ENCODE measurements around the gene LILRA5.
"Not testable (repeated sequence)": the region's sequence is repeated elsewhere in the genome, so short reads cannot be mapped to it uniquely, and the experiment has no call there.

LILRA5 gene

DNA sequence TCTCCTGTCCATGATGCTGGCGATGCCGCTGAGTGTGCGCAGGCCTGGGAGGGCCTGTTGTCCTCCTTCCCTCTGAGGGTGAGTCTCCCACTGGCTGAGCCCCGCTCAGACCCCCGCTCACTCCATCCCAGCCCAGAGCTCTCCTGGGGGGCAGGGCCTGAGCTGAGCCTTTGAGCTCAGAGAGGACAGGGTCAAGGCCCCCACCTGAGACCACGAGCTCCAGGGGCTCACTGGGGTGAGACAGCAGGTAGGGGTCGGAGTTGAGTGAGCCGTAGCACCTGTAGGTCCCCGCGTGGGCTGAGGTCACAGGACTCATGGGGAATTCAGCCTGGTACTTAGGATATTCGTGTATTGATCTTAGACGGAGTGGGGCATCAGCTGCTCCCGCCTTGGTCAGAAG is 34.9 kb downstream of the LILRA5 start:
- not testable (repeated sequence) for H3K36me3 ChIP-seq (ENCODE audit: control insufficient read depth, insufficient read depth, low read length); H3K27me3 ChIP-seq (ENCODE audit: control insufficient read depth, insufficient read depth, low read length, poor library complexity, severe bottlenecking); H3K9me3 ChIP-seq (ENCODE audit: control insufficient read depth, low read length); H3K4me1 ChIP-seq (ENCODE audit: control insufficient read depth, insufficient read depth, low read length); H3K27ac ChIP-seq (ENCODE audit: insufficient read depth, low read depth, low read length, poor library complexity, severe bottlenecking); H3K4me3 ChIP-seq (ENCODE audit: insufficient read depth, low read depth, low read length)
- WGBS, 2 experiments: 92% methylated on average over 13 of the region's 13 CpGs

DNA sequence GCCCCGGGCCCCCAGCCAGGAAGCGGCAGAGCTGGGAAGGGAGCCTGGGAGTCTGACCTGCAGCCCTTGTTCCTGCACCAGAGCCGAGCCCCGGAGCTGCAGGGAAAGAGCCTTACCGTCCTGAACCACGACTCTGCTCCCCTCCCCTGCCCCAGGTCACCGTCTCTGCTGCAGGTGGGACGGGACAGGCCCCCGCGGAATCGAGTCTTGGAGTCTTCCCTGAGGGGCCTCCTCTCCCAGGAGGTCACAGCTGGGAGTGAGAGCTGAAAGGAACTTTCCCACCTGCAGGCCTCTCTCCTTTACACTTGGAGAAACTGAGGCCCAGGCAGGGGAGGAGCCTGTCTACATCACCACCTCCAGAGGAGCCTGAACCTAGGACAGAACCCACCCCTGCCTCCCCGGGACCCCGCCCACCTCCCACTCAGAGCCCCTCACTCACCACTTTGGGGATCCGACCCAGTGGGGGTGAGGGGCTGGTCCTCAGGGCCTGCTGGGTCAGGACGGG is 35.8 kb downstream of the LILRA5 start:
- H3K4me1 ChIP-seq (ENCODE audit: control insufficient read depth, insufficient read depth, low read length); H3K36me3 ChIP-seq (ENCODE audit: control insufficient read depth, insufficient read depth, low read length); H3K27ac ChIP-seq (ENCODE audit: insufficient read depth, low read depth, low read length, poor library complexity, severe bottlenecking); H3K4me3 ChIP-seq (ENCODE audit: insufficient read depth, low read depth, low read length); H3K9me3 ChIP-seq (ENCODE audit: control insufficient read depth, low read length); H3K27me3 ChIP-seq (ENCODE audit: control insufficient read depth, insufficient read depth, low read length, poor library complexity, severe bottlenecking): not testable (repeated sequence)
- 86 to 90% methylated on average over 12 of the region's 15 CpGs for WGBS, 2 experiments

DNA sequence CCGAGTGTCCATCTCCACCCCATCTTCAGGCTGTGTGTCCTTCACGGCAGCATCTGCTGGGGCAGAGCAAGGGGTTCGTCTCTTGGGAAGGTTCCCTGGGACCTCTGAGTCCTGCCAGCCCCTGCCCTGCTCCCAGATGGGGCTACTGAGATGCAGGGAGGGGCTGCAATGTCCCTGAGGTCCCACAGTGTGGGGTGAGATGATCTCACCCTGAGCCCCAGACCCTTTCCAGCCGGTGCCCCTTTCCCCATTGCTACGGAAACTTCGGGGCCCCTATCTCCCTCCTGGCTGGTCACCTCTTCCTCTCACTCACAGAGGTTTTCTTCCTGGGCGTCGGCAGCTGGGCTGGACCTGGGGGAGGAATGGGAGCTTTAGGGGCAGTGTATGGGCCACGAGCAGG is 37.0 kb downstream of the LILRA5 start:
- no peak overlapping the region for H3K4me3 ChIP-seq (ENCODE audit: insufficient read depth, low read depth, low read length)
- no peaks in the 10 kb centered on the region for H3K9me3 ChIP-seq (ENCODE audit: control insufficient read depth, low read length)
- WGBS, 2 experiments: 82 to 91% methylated on average over 6 of the region's 9 CpGs
- H3K36me3 ChIP-seq (ENCODE audit: control insufficient read depth, insufficient read depth, low read length): no peaks in the 10 kb centered on the region
- H3K4me1 ChIP-seq (ENCODE audit: control insufficient read depth, insufficient read depth, low read length): no peaks in the 10 kb centered on the region
- no peak overlapping the region for H3K27ac ChIP-seq (ENCODE audit: insufficient read depth, low read depth, low read length, poor library complexity, severe bottlenecking)
- H3K27me3 ChIP-seq (ENCODE audit: control insufficient read depth, insufficient read depth, low read length, poor library complexity, severe bottlenecking): no peaks in the 10 kb centered on the region

DNA sequence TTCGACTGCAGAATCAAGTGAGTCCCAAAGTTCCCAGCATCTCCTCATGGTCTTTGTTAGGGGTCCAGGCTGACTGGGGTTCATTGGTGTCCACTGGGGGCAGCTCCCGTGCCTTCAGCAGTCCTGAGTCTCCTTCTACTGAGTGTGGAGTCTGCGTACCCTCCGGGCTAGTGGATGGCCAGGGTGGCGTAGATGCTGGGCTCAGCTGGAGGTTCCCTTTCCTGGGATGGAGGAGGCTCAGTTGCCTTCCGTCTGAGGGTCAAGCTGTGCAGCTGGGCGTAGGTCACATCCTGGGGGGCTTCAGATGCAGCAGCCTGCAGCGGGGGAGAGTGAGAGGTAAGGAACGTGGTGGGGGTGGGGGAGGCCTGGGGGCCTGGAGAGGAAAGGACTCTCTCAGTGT is 38.5 kb downstream of the LILRA5 start:
- H3K9me3 ChIP-seq (ENCODE audit: control insufficient read depth, low read length); H3K36me3 ChIP-seq (ENCODE audit: control insufficient read depth, insufficient read depth, low read length); H3K27ac ChIP-seq (ENCODE audit: insufficient read depth, low read depth, low read length, poor library complexity, severe bottlenecking); H3K4me1 ChIP-seq (ENCODE audit: control insufficient read depth, insufficient read depth, low read length); H3K4me3 ChIP-seq (ENCODE audit: insufficient read depth, low read depth, low read length); H3K27me3 ChIP-seq (ENCODE audit: control insufficient read depth, insufficient read depth, low read length, poor library complexity, severe bottlenecking): not testable (repeated sequence)
- WGBS, 2 experiments: 76 to 79% methylated on average over 9 of the region's 9 CpGs

DNA sequence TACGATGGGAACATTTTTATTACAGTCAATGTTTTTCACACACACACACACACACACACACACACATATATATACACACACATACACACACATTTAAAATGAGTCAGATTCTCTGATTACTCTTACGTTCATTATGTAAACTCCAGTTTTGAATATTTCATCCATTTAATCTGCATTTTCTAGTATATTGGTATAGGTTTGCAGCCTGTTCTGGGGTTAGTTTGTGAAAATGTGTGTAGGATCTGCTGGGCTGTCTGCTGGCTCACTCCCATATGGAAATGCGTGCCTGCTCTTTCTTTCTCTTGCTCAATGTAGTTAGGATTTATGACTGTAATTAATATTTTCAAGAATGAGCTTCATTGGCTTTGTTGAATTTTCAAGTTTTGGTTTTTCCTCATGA is 39.1 kb downstream of the LILRA5 start:
- no peaks in the 10 kb centered on the region for H3K27me3 ChIP-seq (ENCODE audit: control insufficient read depth, insufficient read depth, low read length, poor library complexity, severe bottlenecking)
- no peaks in the 10 kb centered on the region for H3K9me3 ChIP-seq (ENCODE audit: control insufficient read depth, low read length)
- WGBS, 2 experiments: 93 to 94% methylated on average over 2 to 3 of the region's 3 CpGs
- H3K36me3 ChIP-seq (ENCODE audit: control insufficient read depth, insufficient read depth, low read length): no peaks in the 10 kb centered on the region
- H3K4me3 ChIP-seq (ENCODE audit: insufficient read depth, low read depth, low read length): no peak overlapping the region
- no peak overlapping the region for H3K27ac ChIP-seq (ENCODE audit: insufficient read depth, low read depth, low read length, poor library complexity, severe bottlenecking)
- H3K4me1 ChIP-seq (ENCODE audit: control insufficient read depth, insufficient read depth, low read length): no peaks in the 10 kb centered on the region

DNA sequence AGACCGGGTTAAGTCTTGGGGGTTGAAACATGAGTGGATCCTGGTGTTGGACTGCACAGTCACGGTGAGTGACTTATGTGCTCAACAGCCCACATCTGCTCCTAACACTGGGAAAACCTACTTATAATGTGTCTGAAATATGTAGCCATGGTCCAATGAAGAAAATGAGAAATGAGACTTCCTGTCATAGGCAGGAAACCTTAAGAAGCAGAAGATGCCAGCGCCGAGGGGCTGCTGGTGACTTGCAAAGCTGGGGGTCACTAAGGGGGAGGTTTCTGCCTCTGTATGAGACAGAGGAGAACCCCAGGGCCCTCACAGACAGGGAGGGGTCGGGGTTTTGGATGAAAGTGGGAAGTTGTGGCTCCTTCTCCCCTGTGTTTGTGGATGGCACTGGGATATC is 40.8 kb downstream of the LILRA5 start:
- WGBS, 2 experiments: 86 to 88% methylated on average over 5 of the region's 5 CpGs
- H3K27me3 ChIP-seq (ENCODE audit: control insufficient read depth, insufficient read depth, low read length, poor library complexity, severe bottlenecking); H3K27ac ChIP-seq (ENCODE audit: insufficient read depth, low read depth, low read length, poor library complexity, severe bottlenecking); H3K9me3 ChIP-seq (ENCODE audit: control insufficient read depth, low read length); H3K4me1 ChIP-seq (ENCODE audit: control insufficient read depth, insufficient read depth, low read length); H3K4me3 ChIP-seq (ENCODE audit: insufficient read depth, low read depth, low read length); H3K36me3 ChIP-seq (ENCODE audit: control insufficient read depth, insufficient read depth, low read length): not testable (repeated sequence)

DNA sequence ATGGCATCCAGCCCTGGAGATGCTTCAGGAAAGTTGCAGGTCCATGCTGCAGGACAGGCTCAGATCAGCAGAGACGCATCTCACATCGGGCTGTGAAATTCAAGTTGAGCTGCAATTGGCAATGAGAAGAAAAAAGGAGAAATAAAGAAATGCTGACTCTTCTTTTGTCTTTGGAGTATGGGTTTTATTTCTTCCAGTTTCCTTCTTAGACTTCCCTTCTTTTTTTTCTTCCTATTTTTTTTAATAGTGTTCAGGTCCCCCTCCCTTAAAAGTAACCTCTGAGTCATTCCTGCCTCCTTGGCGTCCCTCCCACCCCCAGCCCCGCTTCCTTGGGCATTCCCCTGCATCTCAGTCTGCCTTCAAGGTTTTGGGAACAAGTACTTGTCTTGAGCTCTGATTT is 41.4 kb downstream of the LILRA5 start:
- not testable (repeated sequence) for H3K4me1 ChIP-seq (ENCODE audit: control insufficient read depth, insufficient read depth, low read length); H3K36me3 ChIP-seq (ENCODE audit: control insufficient read depth, insufficient read depth, low read length); H3K27ac ChIP-seq (ENCODE audit: insufficient read depth, low read depth, low read length, poor library complexity, severe bottlenecking); H3K4me3 ChIP-seq (ENCODE audit: insufficient read depth, low read depth, low read length); H3K27me3 ChIP-seq (ENCODE audit: control insufficient read depth, insufficient read depth, low read length, poor library complexity, severe bottlenecking); H3K9me3 ChIP-seq (ENCODE audit: control insufficient read depth, low read length)
- WGBS, 2 experiments: 76 to 89% methylated on average over 3 to 4 of the region's 4 CpGs

DNA sequence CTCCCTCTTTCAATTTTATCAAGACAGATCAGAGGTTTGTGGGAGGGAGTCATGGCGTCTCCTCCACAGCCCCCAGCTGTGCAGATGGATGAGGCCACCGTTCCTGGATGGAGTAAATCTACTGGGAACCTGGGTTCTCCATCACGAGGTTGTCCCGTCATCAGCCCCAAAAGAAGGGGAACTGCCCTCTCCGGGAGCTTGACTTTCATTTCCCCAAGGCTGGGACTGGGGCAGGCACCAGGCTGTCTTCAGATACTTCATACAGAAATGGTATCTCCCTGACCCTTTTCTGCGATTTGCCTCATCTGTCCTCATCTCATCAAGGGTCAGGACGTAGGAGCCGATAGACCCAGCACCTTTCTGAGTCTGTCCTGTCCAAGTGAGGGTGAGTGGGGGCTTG is 41.9 kb downstream of the LILRA5 start:
- Histone ChIP-seq H3K9me3 (ENCODE audit: control insufficient read depth, low read length) (no peaks in the 10 kb centered on the region), H3K27me3 (ENCODE audit: control insufficient read depth, insufficient read depth, low read length, poor library complexity, severe bottlenecking) (peaks cover 5% of the 10 kb centered on the region), H3K36me3 (ENCODE audit: control insufficient read depth, insufficient read depth, low read length) (no peaks in the 10 kb centered on the region), H3K27ac (ENCODE audit: insufficient read depth, low read depth, low read length, poor library complexity, severe bottlenecking) (no peak overlapping the region), H3K4me3 (ENCODE audit: insufficient read depth, low read depth, low read length) (no peak overlapping the region), H3K4me1 (ENCODE audit: control insufficient read depth, insufficient read depth, low read length) (no peaks in the 10 kb centered on the region)
- WGBS, 2 experiments: 88 to 91% methylated on average over 8 of the region's 8 CpGs

DNA sequence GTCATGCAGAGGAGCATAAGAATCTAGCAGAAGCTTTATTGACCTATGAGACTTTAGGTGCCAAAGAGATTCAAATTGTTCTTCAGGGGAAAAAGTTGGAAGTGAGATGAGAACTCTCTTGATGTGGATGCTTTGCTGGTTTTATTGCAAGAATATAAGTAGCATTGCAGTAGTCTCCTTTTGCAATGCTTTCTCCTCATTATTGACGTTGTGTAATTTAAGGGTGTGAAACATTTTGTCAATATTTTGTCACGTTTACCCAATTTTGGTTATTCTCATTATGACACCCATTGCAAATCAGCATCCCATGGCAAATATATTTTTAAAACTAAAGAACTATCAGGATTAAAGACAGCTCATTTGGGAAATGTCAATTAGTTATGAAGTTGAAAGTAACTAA is 44.0 kb downstream of the LILRA5 start:
- Histone ChIP-seq H3K9me3 (ENCODE audit: control insufficient read depth, low read length) (no peaks in the 10 kb centered on the region), H3K27ac (ENCODE audit: insufficient read depth, low read depth, low read length, poor library complexity, severe bottlenecking) (no peak overlapping the region), H3K36me3 (ENCODE audit: control insufficient read depth, insufficient read depth, low read length) (no peaks in the 10 kb centered on the region), H3K27me3 (ENCODE audit: control insufficient read depth, insufficient read depth, low read length, poor library complexity, severe bottlenecking) (peaks cover 5% of the 10 kb centered on the region), H3K4me1 (ENCODE audit: control insufficient read depth, insufficient read depth, low read length) (no peaks in the 10 kb centered on the region), H3K4me3 (ENCODE audit: insufficient read depth, low read depth, low read length) (no peak overlapping the region)
- 25 to 73% methylated on average over 1 to 2 of the region's 2 CpGs for WGBS, 2 experiments

DNA sequence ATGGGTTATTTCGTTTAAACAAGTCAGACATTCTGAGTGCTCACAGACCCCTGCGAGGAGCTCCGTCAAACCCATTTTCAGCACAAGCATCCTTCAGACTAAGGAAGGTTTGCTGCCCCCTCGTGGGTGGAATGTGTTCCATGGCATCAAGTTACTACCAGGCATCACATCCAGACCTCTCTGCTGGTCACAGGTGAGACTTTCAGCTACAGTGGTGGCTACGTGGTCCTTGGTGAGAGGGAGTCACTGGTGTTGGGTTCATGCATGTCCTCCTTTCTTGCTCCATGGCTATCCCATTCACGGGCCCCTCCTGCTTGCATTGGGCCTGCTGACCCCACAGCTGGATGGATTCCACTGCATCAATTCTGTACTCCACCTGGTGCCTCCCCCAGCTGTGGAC is 46.8 kb downstream of the LILRA5 start:
- H3K36me3 ChIP-seq (ENCODE audit: control insufficient read depth, insufficient read depth, low read length): no peaks in the 10 kb centered on the region
- H3K4me3 ChIP-seq (ENCODE audit: insufficient read depth, low read depth, low read length): no peak overlapping the region
- no peak overlapping the region for H3K27ac ChIP-seq (ENCODE audit: insufficient read depth, low read depth, low read length, poor library complexity, severe bottlenecking)
- WGBS, 2 experiments: 11 to 12% methylated on average over 6 of the region's 6 CpGs
- H3K4me1 ChIP-seq (ENCODE audit: control insufficient read depth, insufficient read depth, low read length): no peaks in the 10 kb centered on the region
- H3K27me3 ChIP-seq (ENCODE audit: control insufficient read depth, insufficient read depth, low read length, poor library complexity, severe bottlenecking): peaks cover 5% of the 10 kb centered on the region
- no peaks in the 10 kb centered on the region for H3K9me3 ChIP-seq (ENCODE audit: control insufficient read depth, low read length)

DNA sequence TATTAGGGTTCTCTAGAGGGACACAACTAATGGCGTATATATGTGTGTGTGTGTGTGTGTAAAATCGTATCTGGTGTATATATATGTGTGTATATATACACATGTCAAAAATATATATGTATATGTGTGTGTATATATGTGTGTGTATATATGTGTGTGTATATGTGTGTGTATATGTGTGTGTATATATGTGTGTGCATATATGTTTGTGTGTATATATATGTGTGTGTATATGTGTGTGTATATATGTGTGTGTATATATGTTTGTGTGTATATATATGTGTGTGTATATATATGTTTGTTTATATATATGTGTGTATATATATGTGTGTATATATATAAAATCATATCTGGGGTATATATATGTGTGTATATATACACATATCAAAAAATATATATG is 50.5 kb downstream of the LILRA5 start:
- Histone ChIP-seq H3K9me3 (ENCODE audit: control insufficient read depth, low read length) (no peaks in the 10 kb centered on the region), H3K4me1 (ENCODE audit: control insufficient read depth, insufficient read depth, low read length) (no peaks in the 10 kb centered on the region), H3K36me3 (ENCODE audit: control insufficient read depth, insufficient read depth, low read length) (no peaks in the 10 kb centered on the region), H3K27ac (ENCODE audit: insufficient read depth, low read depth, low read length, poor library complexity, severe bottlenecking) (no peak overlapping the region), H3K4me3 (ENCODE audit: insufficient read depth, low read depth, low read length) (no peak overlapping the region), H3K27me3 (ENCODE audit: control insufficient read depth, insufficient read depth, low read length, poor library complexity, severe bottlenecking) (no peaks in the 10 kb centered on the region)
- WGBS, 2 experiments: 83 to 94% methylated on average over 2 of the region's 2 CpGs
